IPS-20b (cell line): ENCODE results near the gene OTOS.

Source experiments
- H3K27ac ChIP-seq: one replicate; pipeline ENCODE4 v1.5.1; 2013; ENCODE audit warnings: low read length
- H3K27me3 ChIP-seq: 2 replicates; pipeline ENCODE4 v1.6.1; 2013; ENCODE audit warnings: mild to moderate bottlenecking, low read length, inconsistent platforms; ENCODE audit not compliant: insufficient read depth
- H3K36me3 ChIP-seq: 2 replicates; pipeline ENCODE4 v1.6.1; 2013; ENCODE audit warnings: low read depth, mild to moderate bottlenecking, inconsistent platforms, low read length, moderate library complexity; ENCODE audit not compliant: insufficient read depth
- H3K4me1 ChIP-seq: 2 replicates; pipeline ENCODE4 v1.6.1; 2013; ENCODE audit warnings: mild to moderate bottlenecking, control low read depth, inconsistent platforms, low read length, moderate library complexity; ENCODE audit not compliant: insufficient read depth
- H3K4me3 ChIP-seq: 2 replicates; pipeline ENCODE4 v1.5.1; 2013; ENCODE audit warnings: mild to moderate bottlenecking, low read length, inconsistent platforms
- H3K9ac ChIP-seq: 2 replicates; pipeline ENCODE4 v1.6.1; 2013; ENCODE audit warnings: low read depth, mild to moderate bottlenecking, inconsistent platforms, low read length, moderate library complexity
- H3K9me3 ChIP-seq: 2 replicates; pipeline ENCODE4 v1.6.1; 2013; ENCODE audit warnings: mild to moderate bottlenecking, low read depth, low read length, inconsistent platforms; ENCODE audit not compliant: insufficient read depth

OTOS gene

GRCh38 chr2:240131941-240132650 lies 8.4 kb downstream of the OTOS start:
- Histone ChIP-seq H3K4me3 (no peak overlapping the region), H3K36me3 (peaks cover 67% of the 10 kb centered on the region), H3K4me1 (peaks cover 3% of the 10 kb centered on the region), H3K27ac (no peak overlapping the region), H3K27me3 (peaks cover 5% of the 10 kb centered on the region), H3K9ac (no peak overlapping the region), H3K9me3 (no peaks in the 10 kb centered on the region)

GRCh38 chr2:240131296-240131695 lies 9.2 kb downstream of the OTOS start:
- no peak overlapping the region for H3K9ac ChIP-seq
- no peak overlapping the region for H3K27ac ChIP-seq
- no peaks in the 10 kb centered on the region for H3K27me3 ChIP-seq
- H3K36me3 ChIP-seq, result peaks cover 71% of the 10 kb centered on the region
- no peak overlapping the region for H3K4me3 ChIP-seq
- H3K4me1 ChIP-seq, result peaks cover 3% of the 10 kb centered on the region
- H3K9me3 ChIP-seq, result no peaks in the 10 kb centered on the region

- no peaks in the 10 kb centered on the region for H3K9me3 ChIP-seq
- H3K27me3 ChIP-seq, result no peaks in the 10 kb centered on the region
- H3K27ac ChIP-seq, result no peak overlapping the region
- no peak overlapping the region for H3K4me3 ChIP-seq
- peaks cover 78% of the 10 kb centered on the region for H3K36me3 ChIP-seq
- H3K9ac ChIP-seq, result no peak overlapping the region
- peaks cover 3% of the 10 kb centered on the region for H3K4me1 ChIP-seq
Observed at GRCh38 chr2:240130393-240131195, 9.9 kb downstream of the OTOS start.

GRCh38 chr2:240129731-240130392 lies 10.6 kb downstream of the OTOS start:
- H3K4me1 ChIP-seq, result no peaks in the 10 kb centered on the region; the same call in 1 of the 2 replicates
- no peak overlapping the region for H3K27ac ChIP-seq
- no peak overlapping the region for H3K4me3 ChIP-seq
- H3K9me3 ChIP-seq, result no peaks in the 10 kb centered on the region
- no peak overlapping the region for H3K9ac ChIP-seq
- peaks cover 80% of the 10 kb centered on the region for H3K36me3 ChIP-seq
- no peaks in the 10 kb centered on the region for H3K27me3 ChIP-seq

- Histone ChIP-seq H3K4me3 (no peak overlapping the region), H3K9ac (no peak overlapping the region), H3K27me3 (no peaks in the 10 kb centered on the region), H3K36me3 (peaks cover 80% of the 10 kb centered on the region), H3K4me1 (no peaks in the 10 kb centered on the region; the same call in 1 of the 2 replicates), H3K27ac (no peak overlapping the region), H3K9me3 (no peaks in the 10 kb centered on the region)
Observed at GRCh38 chr2:240129311-240129710, 11.1 kb downstream of the OTOS start.

- H3K9me3 ChIP-seq, result no peaks in the 10 kb centered on the region
- no peak overlapping the region for H3K9ac ChIP-seq
- peaks cover 78% of the 10 kb centered on the region for H3K36me3 ChIP-seq
- H3K27ac ChIP-seq, result no peak overlapping the region
- H3K4me3 ChIP-seq, result no peak overlapping the region
- no peaks in the 10 kb centered on the region for H3K4me1 ChIP-seq
- no peaks in the 10 kb centered on the region for H3K27me3 ChIP-seq
Observed at GRCh38 chr2:240128608-240129145, 11.8 kb downstream of the OTOS start.

- Histone ChIP-seq H3K9ac (no peak overlapping the region), H3K27ac (no peak overlapping the region), H3K4me1 (no peaks in the 10 kb centered on the region), H3K4me3 (no peak overlapping the region), H3K27me3 (no peaks in the 10 kb centered on the region), H3K36me3 (peaks cover 72% of the 10 kb centered on the region), H3K9me3 (no peaks in the 10 kb centered on the region)
Observed at GRCh38 chr2:240127911-240128607, 12.4 kb downstream of the OTOS start.

GRCh38 chr2:240127191-240127750 lies 13.2 kb downstream of the OTOS start:
- Histone ChIP-seq H3K9ac (no peak overlapping the region), H3K36me3 (peaks cover 64% of the 10 kb centered on the region), H3K27ac (no peak overlapping the region), H3K9me3 (no peaks in the 10 kb centered on the region), H3K27me3 (no peaks in the 10 kb centered on the region), H3K4me1 (no peaks in the 10 kb centered on the region), H3K4me3 (no peak overlapping the region)

GRCh38 chr2:240126731-240127130 lies 13.7 kb downstream of the OTOS start:
- Histone ChIP-seq H3K27me3 (no peaks in the 10 kb centered on the region), H3K4me3 (no peak overlapping the region), H3K36me3 (peaks cover 59% of the 10 kb centered on the region), H3K4me1 (no peaks in the 10 kb centered on the region), H3K9ac (no peak overlapping the region), H3K27ac (no peak overlapping the region), H3K9me3 (no peaks in the 10 kb centered on the region)

GRCh38 chr2:240125742-240126141 lies 14.7 kb downstream of the OTOS start:
- Histone ChIP-seq H3K4me3 (no peak overlapping the region), H3K4me1 (no peaks in the 10 kb centered on the region), H3K27me3 (no peaks in the 10 kb centered on the region), H3K9ac (no peak overlapping the region), H3K9me3 (no peaks in the 10 kb centered on the region), H3K27ac (no peak overlapping the region), H3K36me3 (peaks cover 49% of the 10 kb centered on the region)

GRCh38 chr2:240124651-240125030 lies 15.8 kb downstream of the OTOS start:
- Histone ChIP-seq H3K36me3 (peaks cover 38% of the 10 kb centered on the region), H3K4me3 (no peak overlapping the region), H3K9me3 (0 out of 2 replicates have a peak, but pooled peaks cover under 1% of the 10 kb centered on the region), H3K9ac (no peak overlapping the region), H3K4me1 (no peaks in the 10 kb centered on the region), H3K27ac (no peak overlapping the region), H3K27me3 (no peaks in the 10 kb centered on the region)
